Neural progenitor cell (in vitro differentiated cells): ENCODE results near the gene UNCX. TPM values are rescaled to one million over a fixed set of nuclear protein-coding genes. Genes with fewer than 3 reads are reported as not detected.

Experiments
- DNase-seq: peaks from one replicate; pipeline ENCODE4 v3.0.0-alpha.2; 2016; ENCODE audit warnings: low spot score
- H2AFZ ChIP-seq: fragments of 200-600 bp; sonication (generic); replicated peaks from 2 replicates; pipeline ENCODE4 v1.6.1; 2016; ENCODE audit warnings: antibody characterized with exemption
- H3F3A ChIP-seq: fragments of 200-600 bp; sonication (generic); 2 replicates; pipeline ENCODE4 v1.6.1; 2016; ENCODE audit warnings: antibody characterized with exemption, low read depth
- H3K27ac ChIP-seq: fragments of 200-600 bp; sonication (generic); 2 replicates; pipeline ENCODE4 v1.5.1; 2016; ENCODE audit warnings: mild to moderate bottlenecking
- H3K27me3 ChIP-seq: fragments of 200-600 bp; sonication (generic); 2 replicates; pipeline ENCODE4 v1.6.1; 2016; ENCODE audit warnings: mild to moderate bottlenecking, moderate library complexity
- H3K36me3 ChIP-seq: fragments of 200-600 bp; sonication (generic); 2 replicates; pipeline ENCODE4 v1.5.1; 2016
- H3K4me1 ChIP-seq: fragments of 200-600 bp; sonication (generic); 2 replicates; pipeline ENCODE4 v1.6.1; 2016; ENCODE audit warnings: mixed run types
- H3K4me2 ChIP-seq: fragments of 200-600 bp; sonication (generic); 2 replicates; pipeline ENCODE4 v1.6.1; 2016
- H3K4me3 ChIP-seq: fragments of 200-600 bp; sonication (generic); 2 replicates; pipeline ENCODE4 v1.5.1; 2016
- H3K79me2 ChIP-seq: fragments of 200-600 bp; sonication (generic); 2 replicates; pipeline ENCODE4 v1.6.1; 2016; ENCODE audit warnings: low read depth
- H3K9ac ChIP-seq: fragments of 200-600 bp; sonication (generic); 2 replicates; pipeline ENCODE4 v1.6.1; 2016
- H3K9me3 ChIP-seq: fragments of 200-600 bp; sonication (generic); 2 replicates; pipeline ENCODE4 v1.5.1; 2016; ENCODE audit warnings: low read depth
- H4K20me1 ChIP-seq: fragments of 200-600 bp; sonication (generic); 2 replicates; pipeline ENCODE4 v1.6.1; 2016; ENCODE audit warnings: low read depth
- H3K27ac Mint-ChIP-seq: 3 replicates; pipeline ENCODE4 v1.8.0; 2021; ENCODE audit warnings: mixed read lengths
- H3K27me3 Mint-ChIP-seq: 2 replicates; pipeline ENCODE4 v1.8.0; 2022; ENCODE audit warnings: low read depth, mild to moderate bottlenecking, inconsistent platforms, moderate library complexity, mixed read lengths; ENCODE audit not compliant: insufficient read depth
- H3K36me3 Mint-ChIP-seq: 3 replicates; pipeline ENCODE4 v1.8.0; 2021; ENCODE audit warnings: mixed read lengths
- H3K4me1 Mint-ChIP-seq: 3 replicates; pipeline ENCODE4 v1.8.0; 2021; ENCODE audit warnings: mixed read lengths
- H3K4me3 Mint-ChIP-seq: 3 replicates; pipeline ENCODE4 v1.8.0; 2021; ENCODE audit warnings: mild to moderate bottlenecking, moderate library complexity, mixed read lengths
- H3K9me3 Mint-ChIP-seq: 3 replicates; pipeline ENCODE4 v1.8.0; 2020; ENCODE audit warnings: mixed read lengths
- CTCF ChIP-seq: fragments of 200-600 bp; sonication (generic); IDR thresholded peaks from 2 replicates; pipeline ENCODE4 v1.5.1; 2017; ENCODE audit warnings: antibody characterized with exemption, mild to moderate bottlenecking
- EZH2 ChIP-seq: fragments of 200-600 bp; sonication (generic); IDR thresholded peaks from 2 replicates; pipeline ENCODE4 v1.6.1; 2017; ENCODE audit warnings: antibody characterized with exemption, mild to moderate bottlenecking, moderate library complexity
- EZH2phosphoT487 ChIP-seq: fragments of 200-600 bp; sonication (generic); IDR thresholded peaks from 2 replicates; pipeline ENCODE4 v1.6.1; 2017; ENCODE audit warnings: antibody characterized with exemption
- total RNA-seq: library from RNA; depleted of rRNA; stranded (reverse); fragments of >200 nt; gene quantifications from 2 replicates; pipeline ENCODE4 v1.2.3, GENCODE V29; 2015; ENCODE audit warnings: low replicate concordance

Gene UNCX
- total RNA-seq, 1 donor from 2014 or later: not detected

GRCh38 chr7:1249731-1250130 is 17.1 kb downstream of the UNCX start:
- H3K27me3 Mint-ChIP-seq: peaks cover 62% of the 10 kb centered on the region
- no peaks in the 10 kb centered on the region for H3K9me3 Mint-ChIP-seq
- H3F3A ChIP-seq: peaks cover 27% of the 10 kb centered on the region
- no peak for DNase-seq
- no peaks in the 10 kb centered on the region for H3K36me3 ChIP-seq
- TF ChIP-seq CTCF (no peak), EZH2phosphoT487 (peak; percentile 34), EZH2 (no peak)
- H2AFZ ChIP-seq: no peak overlapping the region
- H3K4me3 Mint-ChIP-seq: no peak overlapping the region
- H3K4me3 ChIP-seq: no peak overlapping the region
- H3K27ac ChIP-seq: no peak overlapping the region
- peaks cover 29% of the 10 kb centered on the region for H3K4me1 ChIP-seq
- no peak overlapping the region for H3K9ac ChIP-seq
- no peaks in the 10 kb centered on the region for H3K9me3 ChIP-seq
- no peaks in the 10 kb centered on the region for H3K36me3 Mint-ChIP-seq
- H3K79me2 ChIP-seq: no peaks in the 10 kb centered on the region
- H3K4me2 ChIP-seq: no peak overlapping the region
- no peak overlapping the region for H3K27ac Mint-ChIP-seq
- H4K20me1 ChIP-seq: peaks cover 52% of the 10 kb centered on the region
- H3K27me3 ChIP-seq: peaks cover 100% of the 10 kb centered on the region
- H3K4me1 Mint-ChIP-seq: peaks cover 22% of the 10 kb centered on the region

- Mint-ChIP-seq H3K4me1 (peaks cover 20% of the 10 kb centered on the region), H3K9me3 (no peaks in the 10 kb centered on the region), H3K36me3 (no peaks in the 10 kb centered on the region), H3K27me3 (peaks cover 52% of the 10 kb centered on the region), H3K27ac (no peak overlapping the region), H3K4me3 (peak overlapping the region; percentile 22)
- peaks cover 36% of the 10 kb centered on the region for H3K4me1 ChIP-seq
- peaks cover 40% of the 10 kb centered on the region for H4K20me1 ChIP-seq
- peaks cover 16% of the 10 kb centered on the region for H3F3A ChIP-seq
- no peaks in the 10 kb centered on the region for H3K9me3 ChIP-seq
- H3K4me2 ChIP-seq: no peak overlapping the region
- H3K4me3 ChIP-seq: no peak overlapping the region
- no peak overlapping the region for H3K9ac ChIP-seq
- no peaks in the 10 kb centered on the region for H3K79me2 ChIP-seq
- H3K36me3 ChIP-seq: no peaks in the 10 kb centered on the region
- TF ChIP-seq EZH2: no peak
- no peak for TF ChIP-seq EZH2phosphoT487
- no peak for TF ChIP-seq CTCF
- H2AFZ ChIP-seq: no peak overlapping the region
- H3K27me3 ChIP-seq: peaks cover 100% of the 10 kb centered on the region
- no peak overlapping the region for H3K27ac ChIP-seq
- DNase-seq: no peak
Observed at GRCh38 chr7:1250901-1251300, 18.2 kb downstream of the UNCX start.

DNA sequence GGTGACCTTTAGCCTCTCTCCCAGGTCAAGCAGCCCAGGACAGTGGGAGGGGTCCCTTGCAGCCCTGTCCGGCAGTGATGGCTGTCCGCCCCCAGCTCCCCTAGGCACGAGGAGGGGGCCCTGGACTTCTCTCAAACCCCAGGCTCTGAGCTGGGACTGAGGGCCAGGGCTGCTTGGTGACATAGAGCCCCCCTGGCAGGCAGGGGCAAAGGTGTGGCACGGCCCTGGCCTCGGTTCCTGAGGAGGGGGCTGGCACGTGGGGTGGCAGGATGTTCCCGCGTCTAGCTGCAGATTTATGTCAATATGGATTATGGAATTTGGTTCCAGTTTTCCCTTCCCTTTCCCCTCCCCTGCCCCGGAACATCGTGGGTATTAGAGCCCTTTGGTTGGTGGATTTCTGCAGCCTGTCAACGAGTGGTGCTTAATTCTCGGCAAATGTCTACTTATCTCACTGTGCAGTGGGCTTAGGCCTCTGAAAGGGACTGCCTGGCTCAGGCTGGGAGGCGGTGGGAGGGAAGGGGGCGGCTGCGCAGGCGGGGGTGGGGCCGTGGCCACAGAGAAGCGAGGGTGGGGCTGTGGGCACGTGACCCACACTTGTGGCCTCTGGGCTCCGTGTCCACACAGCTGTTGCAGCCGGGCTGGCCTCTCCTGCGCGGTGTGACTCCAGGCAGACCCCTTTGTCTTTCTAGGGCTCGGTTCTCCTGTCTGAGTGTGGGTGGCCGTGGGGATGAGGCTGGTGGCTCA is 19.3 kb downstream of the UNCX start:
- peaks cover 100% of the 10 kb centered on the region for H3K27me3 ChIP-seq
- Mint-ChIP-seq H3K4me1 (peaks cover 19% of the 10 kb centered on the region), H3K36me3 (no peaks in the 10 kb centered on the region), H3K27me3 (peaks cover 47% of the 10 kb centered on the region), H3K4me3 (no peak overlapping the region), H3K27ac (no peak overlapping the region), H3K9me3 (no peaks in the 10 kb centered on the region)
- no peak overlapping the region for H3K27ac ChIP-seq
- H2AFZ ChIP-seq: no peak overlapping the region
- H3K4me1 ChIP-seq: peaks cover 36% of the 10 kb centered on the region
- no peak overlapping the region for H3K4me3 ChIP-seq
- TF ChIP-seq EZH2 (no peak), CTCF (no peak), EZH2phosphoT487 (no peak)
- peaks cover 16% of the 10 kb centered on the region for H3F3A ChIP-seq
- H3K9me3 ChIP-seq: no peaks in the 10 kb centered on the region
- H4K20me1 ChIP-seq: peaks cover 30% of the 10 kb centered on the region
- DNase-seq: peak; percentile 47
- no peak overlapping the region for H3K9ac ChIP-seq
- no peaks in the 10 kb centered on the region for H3K36me3 ChIP-seq
- no peaks in the 10 kb centered on the region for H3K79me2 ChIP-seq
- no peak overlapping the region for H3K4me2 ChIP-seq
